ENCODE data around the gene BMP8B. TPM values are rescaled to one million over a fixed set of nuclear protein-coding genes. Genes with fewer than 3 reads are reported as not detected.
"Not testable (repeated sequence)": the region's sequence is repeated elsewhere in the genome, so short reads cannot be mapped to it uniquely, and the experiment has no call there.

BMP8B gene
- total and polyA plus RNA-seq, 8 donors: 1.0 to 2.8 (median 1.8) TPM

DNA sequence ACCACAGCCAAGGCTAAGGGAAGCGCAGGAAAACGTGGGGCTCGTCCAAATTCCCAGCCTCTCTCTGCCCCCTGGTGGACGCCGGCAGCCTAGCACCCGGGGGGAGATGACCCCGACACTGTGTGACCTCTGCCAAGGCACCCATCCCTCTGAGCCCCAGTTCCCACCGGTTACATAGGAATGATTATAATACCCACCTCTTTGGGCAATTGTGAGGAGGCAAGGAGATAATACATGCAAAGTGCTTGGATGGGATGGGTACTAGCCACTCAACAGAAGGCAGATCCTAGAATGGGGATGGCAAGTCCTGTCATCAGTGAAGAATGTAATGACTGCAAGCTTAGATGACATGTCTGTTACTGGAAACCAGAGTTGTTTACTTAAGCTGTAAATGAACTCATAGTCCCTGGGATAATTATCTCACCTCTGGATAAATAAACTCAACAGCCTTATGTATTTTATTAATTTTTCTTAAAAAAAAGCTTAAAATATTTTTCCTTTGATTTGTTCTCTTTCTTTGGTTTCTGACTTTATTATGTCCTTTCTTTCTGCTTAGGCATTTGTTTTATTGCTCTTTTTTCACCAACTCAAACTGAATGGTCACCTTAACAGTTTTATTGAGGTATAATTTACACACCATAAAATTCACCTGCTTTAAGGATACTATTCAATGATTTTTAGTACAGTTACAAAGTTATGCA is 11.3 kb upstream of the BMP8B start:
- no peaks in the 10 kb centered on the region for H3K9me3 ChIP-seq
- peak; percentile 97 for ATAC-seq
- DNase-seq: peak in 3 of 4 donors; percentile 23 to 91 (median 77)
- peaks cover 0 to 16% of the 10 kb centered on the region in 2 donors for H3K4me1 ChIP-seq
- H3K4me3 ChIP-seq: no peak overlapping the region
- intact Hi-C loops (cut with DNase I): no loop called here
- peak overlapping the region in 1 of 2 donors; percentile 54 for H3K27ac ChIP-seq
- no peaks in the 10 kb centered on the region for H3K36me3 ChIP-seq
- TF ChIP-seq, protein P1, sequence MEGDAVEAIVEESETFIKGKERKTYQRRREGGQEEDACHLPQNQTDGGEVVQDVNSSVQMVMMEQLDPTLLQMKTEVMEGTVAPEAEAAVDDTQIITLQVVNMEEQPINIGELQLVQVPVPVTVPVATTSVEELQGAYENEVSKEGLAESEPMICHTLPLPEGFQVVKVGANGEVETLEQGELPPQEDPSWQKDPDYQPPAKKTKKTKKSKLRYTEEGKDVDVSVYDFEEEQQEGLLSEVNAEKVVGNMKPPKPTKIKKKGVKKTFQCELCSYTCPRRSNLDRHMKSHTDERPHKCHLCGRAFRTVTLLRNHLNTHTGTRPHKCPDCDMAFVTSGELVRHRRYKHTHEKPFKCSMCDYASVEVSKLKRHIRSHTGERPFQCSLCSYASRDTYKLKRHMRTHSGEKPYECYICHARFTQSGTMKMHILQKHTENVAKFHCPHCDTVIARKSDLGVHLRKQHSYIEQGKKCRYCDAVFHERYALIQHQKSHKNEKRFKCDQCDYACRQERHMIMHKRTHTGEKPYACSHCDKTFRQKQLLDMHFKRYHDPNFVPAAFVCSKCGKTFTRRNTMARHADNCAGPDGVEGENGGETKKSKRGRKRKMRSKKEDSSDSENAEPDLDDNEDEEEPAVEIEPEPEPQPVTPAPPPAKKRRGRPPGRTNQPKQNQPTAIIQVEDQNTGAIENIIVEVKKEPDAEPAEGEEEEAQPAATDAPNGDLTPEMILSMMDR (IDR thresholded peaks at IDR 0.05): peak; percentile 70 to 87
- no peaks in the 10 kb centered on the region for H3K27me3 ChIP-seq

DNA sequence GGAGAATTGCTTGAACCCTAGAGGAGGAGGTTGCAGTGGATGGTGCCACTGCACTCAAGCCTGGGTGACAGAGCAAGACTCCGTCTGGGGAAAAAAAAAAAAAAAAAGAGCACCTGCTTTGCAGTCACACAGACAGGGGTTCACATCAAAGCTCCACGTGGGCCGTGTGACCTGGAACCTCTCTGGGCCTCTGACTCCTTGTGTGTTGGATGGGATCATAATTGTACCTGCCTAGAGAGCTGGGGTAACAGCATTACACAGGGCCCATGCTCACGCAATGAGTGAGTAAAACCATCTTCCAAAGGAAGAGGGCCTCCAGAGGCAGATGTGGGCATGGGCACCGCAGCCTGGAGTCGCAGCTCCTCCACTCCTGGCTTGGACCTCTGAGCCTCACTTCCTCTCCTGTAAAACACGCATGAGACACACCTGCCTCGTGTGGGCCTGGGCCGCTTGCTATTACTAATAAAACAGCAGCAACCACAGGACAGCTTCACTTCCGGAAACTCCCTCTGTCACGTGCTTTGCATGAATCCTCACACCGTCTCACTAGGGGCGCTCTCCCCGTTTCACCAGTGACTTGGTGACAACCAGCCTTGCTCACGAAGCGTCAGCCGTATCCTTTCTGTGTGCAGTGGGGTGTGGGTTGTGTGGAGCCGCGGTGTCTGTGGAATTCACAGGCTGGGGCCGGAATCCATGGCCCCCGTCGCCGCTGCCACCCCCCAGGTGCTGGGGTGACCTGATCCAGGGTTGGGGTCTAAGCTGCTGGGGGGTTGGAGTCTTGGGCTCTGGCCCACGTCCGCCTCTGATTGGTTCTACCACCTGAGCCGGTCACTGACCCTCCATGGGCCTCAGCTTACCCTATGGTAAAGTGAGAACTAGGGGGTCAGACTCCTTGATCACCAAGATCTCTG is 10.4 kb upstream of the BMP8B start:
- ATAC-seq: peak; percentile 90
- Histone ChIP-seq H3K27ac (peak overlapping the region; percentile 5 to 54), H3K4me1 (peaks cover 0 to 16% of the 10 kb centered on the region in 2 donors)
- intact Hi-C loops (cut with DNase I); H3K4me3 ChIP-seq; H3K9me3 ChIP-seq; H3K36me3 ChIP-seq; H3K27me3 ChIP-seq: not testable (repeated sequence)
- DNase-seq: peak in 2 of 4 donors; percentile 36 to 88

DNA sequence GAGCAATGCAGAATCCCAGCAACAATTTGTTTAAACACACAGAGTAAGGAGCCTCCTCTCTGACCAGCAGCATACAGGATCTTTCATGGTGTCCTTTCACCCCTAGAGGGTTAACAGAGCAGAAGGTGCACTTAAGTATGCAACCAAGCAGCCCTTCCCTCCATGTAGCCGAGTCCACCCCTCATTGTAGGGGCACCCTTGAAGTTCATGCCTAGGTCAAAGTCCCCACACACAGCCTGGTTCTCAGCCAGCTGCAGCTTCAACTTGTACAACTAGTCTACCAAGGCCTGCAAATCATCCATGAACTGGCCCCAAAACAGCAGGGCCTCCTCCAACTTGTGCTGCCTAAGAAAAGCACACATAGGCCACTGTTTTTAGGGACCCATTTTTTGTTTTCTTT is 7.0 kb upstream of the BMP8B start:
- H3K9me3 ChIP-seq: no peaks in the 10 kb centered on the region
- TF ChIP-seq, protein P1 (IDR thresholded peaks at IDR 0.05): no peak
- H3K36me3 ChIP-seq: no peaks in the 10 kb centered on the region
- peaks cover 0 to 4% of the 10 kb centered on the region in 2 donors for H3K27me3 ChIP-seq
- H3K27ac ChIP-seq: no peak overlapping the region
- DNase-seq (no peak), ATAC-seq (no peak)
- intact Hi-C loops (cut with DNase I): no loop called here
- H3K4me3 ChIP-seq: no peak overlapping the region
- peaks cover 0 to 16% of the 10 kb centered on the region in 2 donors for H3K4me1 ChIP-seq

DNA sequence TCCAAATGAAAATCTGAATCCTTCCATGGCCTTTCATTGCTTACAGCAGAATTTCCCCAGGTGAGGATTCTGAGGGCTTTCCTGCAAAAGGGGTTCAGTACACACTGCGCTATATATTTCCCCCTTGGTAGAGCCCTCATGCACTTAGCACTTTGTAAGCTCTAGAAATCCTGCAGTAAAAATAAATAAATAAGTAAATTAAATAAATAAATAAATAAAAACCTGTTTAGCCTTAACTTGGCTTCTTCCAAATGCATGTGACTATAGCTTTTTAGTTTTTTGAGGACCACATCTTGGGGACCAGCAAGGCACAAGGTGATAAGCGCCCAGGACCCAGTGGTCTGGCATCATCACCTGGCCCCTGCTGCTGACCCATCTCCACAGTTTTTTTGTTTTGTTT is 3.2 kb upstream of the BMP8B start:
- TF ChIP-seq, protein P1 (IDR thresholded peaks at IDR 0.05): no peak
- Histone ChIP-seq H3K4me1 (peaks cover 3 to 16% of the 10 kb centered on the region in 2 donors), H3K4me3 (no peak overlapping the region), H3K27me3 (peaks cover 18 to 37% of the 10 kb centered on the region in 2 donors), H3K36me3 (no peaks in the 10 kb centered on the region), H3K27ac (no peak overlapping the region), H3K9me3 (no peaks in the 10 kb centered on the region)
- no peak for DNase-seq
- ATAC-seq: no peak
- intact Hi-C loops (cut with DNase I): no loop called here

DNA sequence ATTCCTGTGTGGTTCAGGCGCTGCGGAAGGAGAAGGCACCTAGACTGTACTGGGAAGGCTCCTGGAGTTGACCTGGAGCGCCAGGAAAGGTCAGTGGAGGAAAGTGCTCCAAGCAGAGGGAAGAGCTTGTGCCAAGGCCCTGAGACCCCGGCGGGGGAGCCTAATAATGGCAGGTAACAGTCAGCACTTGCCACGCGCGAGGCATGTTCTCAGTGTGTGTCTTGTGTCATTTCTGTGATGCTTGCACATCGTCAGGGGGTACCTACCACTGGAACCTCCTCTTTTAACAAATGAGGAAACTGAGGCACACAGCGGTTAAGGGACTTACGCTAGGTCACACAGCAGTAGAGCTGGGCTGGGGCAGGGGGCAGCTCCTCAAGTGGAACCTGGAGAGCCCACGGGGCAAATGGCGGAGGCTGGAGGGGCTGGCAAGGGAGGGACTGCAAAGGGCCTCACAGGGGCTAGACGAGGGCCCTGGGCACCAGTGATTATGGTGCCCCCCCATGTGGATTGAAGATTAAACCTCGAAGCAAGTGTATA is 976 bp upstream of the BMP8B start:
- H3K36me3 ChIP-seq: no peaks in the 10 kb centered on the region
- TF ChIP-seq, protein P1 (IDR thresholded peaks at IDR 0.05): no peak
- ATAC-seq: no peak
- H3K27ac ChIP-seq: peak overlapping the region in 1 of 2 donors; percentile 50
- intact Hi-C loops (cut with DNase I): no loop called here
- DNase-seq: no peak
- H3K27me3 ChIP-seq: peaks cover 18 to 39% of the 10 kb centered on the region in 2 donors
- peak overlapping the region; percentile 34 to 62 for H3K4me3 ChIP-seq
- peaks cover 3 to 16% of the 10 kb centered on the region in 2 donors for H3K4me1 ChIP-seq
- no peaks in the 10 kb centered on the region for H3K9me3 ChIP-seq

Measured in left lung (tissue), 10 donors.